Measurements from ENCODE around the gene CD36. TPM values are rescaled to one million over a fixed set of nuclear protein-coding genes. Genes with fewer than 3 reads are reported as not detected.
A peak's percentile ranks its signal among the peaks of the same experiment; 100 is the strongest.
"Not testable (repeated sequence)": the region's sequence is repeated elsewhere in the genome, so short reads cannot be mapped to it uniquely, and the experiment has no call there.

The CD36 gene
- total RNA-seq, 1 donor from 2014 or later: 38.8 TPM

DNA sequence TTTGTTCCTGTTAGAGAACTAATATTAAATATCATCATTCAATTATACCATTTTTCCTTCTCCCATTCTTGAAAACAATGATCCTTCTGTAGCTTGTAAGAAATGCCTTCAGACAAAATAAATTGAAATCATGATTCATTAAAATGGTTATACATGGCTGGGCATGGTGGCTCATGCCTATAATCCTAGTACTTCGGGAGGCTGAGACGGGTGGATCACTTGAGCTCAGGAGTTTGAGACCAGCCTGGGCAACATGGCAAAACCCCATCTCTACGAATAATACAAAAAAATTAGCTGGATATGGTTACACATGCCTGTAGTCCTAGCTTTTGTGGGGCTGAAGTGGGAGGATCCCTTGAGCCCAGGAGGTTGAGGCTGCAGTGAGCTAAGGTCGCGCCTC lies 13.0 kb downstream of the CD36 start:
- DNase-seq (ENCODE audit: low read depth): no peak

DNA sequence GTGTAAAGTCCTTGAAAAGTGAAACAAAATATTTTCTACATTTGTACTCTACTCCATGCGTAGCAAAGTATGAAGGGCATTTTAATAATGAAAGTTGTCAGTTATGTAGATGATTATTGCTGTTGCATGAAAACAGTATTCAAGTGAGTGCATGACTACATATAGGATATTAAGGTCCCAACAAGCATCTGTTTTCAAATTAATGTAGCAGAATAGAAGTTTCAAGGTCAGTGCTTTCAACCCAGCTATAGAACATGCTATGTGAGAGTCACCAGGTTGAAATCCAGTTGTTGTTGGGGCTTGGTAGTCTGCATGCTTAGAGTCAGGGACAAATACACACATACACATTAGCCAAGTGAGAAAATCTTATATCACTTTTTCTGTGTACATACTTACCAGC lies 14.8 kb downstream of the CD36 start:
- no peak for DNase-seq (ENCODE audit: low read depth)

DNA sequence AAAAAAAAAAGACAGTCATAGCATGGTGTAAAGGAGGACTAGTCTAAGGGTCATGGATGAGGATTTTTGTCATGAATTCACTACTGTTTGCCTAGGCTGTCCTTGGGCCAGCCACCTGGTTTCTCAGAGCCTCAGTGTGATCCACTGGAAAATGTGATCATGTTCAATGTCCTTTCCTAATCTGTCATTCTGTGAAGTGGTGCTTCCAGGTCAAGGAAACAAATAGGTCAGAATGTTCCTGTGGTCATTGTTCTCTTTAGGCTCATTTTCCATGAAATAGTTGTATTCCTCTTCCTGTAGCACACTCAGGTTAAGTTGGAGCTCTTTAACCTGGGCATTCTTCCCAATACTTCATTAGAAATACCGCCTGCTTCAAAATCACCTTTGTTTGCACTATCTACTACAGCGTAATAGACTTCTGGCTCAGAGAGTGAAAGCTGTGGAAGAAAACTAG lies 16.5 kb downstream of the CD36 start:
- no peak for DNase-seq (ENCODE audit: low read depth)

DNA sequence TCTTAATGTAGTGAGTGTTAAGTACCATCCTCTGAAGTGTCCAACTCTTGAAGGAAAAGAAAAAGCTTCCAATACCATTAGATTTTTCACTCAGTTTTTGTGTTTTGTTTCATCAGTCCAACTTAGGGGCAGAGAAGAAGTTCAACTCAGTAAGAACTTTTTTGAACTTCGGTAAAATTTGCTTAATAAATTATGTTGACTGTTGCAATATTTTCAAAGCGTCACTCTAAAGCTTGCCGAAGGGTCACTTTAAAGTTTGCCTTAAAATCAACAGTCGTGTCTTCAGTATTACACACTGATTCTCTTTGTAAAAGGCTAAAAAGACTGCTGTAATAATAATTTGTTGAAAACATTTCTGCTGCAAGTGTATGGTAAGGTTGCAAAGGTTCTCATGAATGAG lies 17.6 kb downstream of the CD36 start:
- no peak for DNase-seq (ENCODE audit: low read depth)

DNA sequence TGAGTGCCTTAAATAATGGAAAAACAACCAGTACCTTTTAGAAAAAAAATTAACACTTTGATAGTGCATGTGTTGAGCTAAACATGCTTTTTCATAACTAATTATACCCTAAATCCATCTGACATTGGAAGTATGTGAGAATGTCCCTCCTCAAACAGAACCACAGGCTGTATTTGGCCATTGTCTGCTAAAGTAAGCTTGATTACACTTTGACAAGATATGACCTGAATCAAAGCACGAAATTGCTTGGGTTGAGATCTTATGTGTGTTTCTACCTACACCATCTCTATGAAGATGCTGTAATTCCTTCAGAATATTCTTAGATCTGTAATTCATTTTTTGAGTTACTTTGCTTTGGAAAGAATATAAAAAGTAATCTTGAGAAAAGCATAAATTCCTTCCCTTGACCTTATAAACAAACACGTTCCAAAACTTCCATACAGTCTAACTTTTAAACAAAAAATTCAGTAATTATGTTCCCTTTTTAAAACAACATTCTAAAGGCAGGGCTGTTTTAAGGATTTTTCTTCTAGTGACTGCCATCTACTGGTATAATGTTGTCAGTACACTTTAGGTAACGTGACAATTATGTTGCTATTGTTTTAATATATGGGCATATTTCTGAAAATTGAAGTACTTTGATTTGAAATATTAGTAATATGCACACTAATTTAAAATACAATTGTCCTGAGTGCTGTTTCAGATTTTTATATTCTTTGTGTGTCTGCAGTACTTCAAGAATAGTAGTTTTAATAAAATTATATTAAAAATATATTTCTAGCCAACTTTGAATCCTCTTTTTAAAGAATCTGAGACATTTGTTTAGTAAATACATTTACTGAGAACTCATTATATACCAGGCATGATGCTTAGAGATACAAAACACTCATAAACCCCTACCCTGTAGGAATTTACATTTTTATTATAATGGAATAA lies 20.9 kb downstream of the CD36 start:
- peak; percentile 51 for DNase-seq (ENCODE audit: low read depth)

DNA sequence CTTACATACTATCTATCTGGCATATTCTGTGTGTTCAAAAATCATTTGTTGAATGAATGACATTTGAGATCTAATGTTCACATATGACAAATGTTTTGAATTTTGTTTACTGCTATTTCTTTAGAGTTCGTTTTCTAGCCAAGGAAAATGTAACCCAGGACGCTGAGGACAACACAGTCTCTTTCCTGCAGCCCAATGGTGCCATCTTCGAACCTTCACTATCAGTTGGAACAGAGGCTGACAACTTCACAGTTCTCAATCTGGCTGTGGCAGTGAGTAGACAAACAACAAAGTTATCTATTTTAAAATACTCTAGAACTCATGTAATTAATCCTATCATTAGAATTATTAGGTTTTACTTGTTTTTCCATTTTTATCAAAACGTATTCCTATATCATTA lies 22.5 kb downstream of the CD36 start:
- DNase-seq (ENCODE audit: low read depth): no peak

DNA sequence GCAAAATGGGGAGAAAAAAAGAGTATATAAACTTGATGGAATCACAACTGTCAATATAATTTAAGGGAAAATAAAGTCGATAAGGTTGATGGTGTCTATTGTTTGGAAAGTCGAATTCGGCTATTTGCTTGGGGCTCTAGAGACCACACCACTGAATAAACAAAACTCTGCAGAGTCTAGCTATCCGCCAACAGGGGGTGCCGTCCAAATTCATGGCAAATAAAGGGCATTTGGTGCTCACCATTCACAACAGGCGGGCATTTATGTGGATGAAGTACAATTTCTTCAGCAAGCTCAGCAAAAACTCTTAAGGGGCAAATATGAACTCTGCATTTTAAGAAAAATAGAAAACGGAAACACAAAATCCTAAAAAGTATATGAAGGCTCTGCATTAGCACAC lies 23.3 kb downstream of the CD36 start:
- DNase-seq (ENCODE audit: low read depth): no peak

DNA sequence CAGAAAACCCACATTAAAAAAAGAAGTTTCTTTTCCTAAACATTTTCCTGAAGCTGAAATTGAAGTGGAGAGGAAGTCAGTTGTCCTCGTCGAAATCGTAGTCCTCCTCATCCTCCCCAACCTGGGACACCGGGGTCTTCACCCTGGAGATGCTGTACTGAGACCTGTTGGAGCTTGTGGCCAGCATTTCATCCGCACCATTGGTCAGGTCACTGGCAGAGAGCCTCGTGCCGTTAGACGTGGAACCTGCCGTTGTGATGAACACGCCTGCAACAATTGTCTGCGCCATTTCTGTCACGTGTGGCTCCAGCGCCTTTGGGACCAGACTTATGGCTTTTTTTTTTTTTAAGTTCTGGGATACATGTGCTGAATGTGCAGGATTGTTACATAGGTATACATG lies 23.8 kb downstream of the CD36 start:
- DNase-seq (ENCODE audit: low read depth): no peak

DNA sequence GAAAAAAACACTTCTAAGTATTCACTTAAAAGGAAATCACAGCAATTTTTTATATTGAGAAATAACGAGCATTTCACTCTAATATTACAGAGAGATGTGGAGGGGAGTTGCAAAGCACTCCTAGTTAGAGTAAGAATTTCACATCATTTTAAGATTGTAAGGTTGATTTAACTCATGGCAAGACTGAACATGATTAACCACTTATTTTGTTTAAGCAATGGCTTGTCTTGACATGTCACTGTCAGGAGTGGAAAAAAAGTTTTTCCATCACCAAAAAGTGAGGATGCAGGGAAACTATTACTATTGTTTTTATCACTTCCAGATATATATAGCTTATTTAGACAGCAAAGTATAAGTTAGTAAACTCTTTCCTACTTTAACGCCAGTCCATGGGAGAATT lies 27.1 kb downstream of the CD36 start:
- DNase-seq (ENCODE audit: low read depth): no peak

DNA sequence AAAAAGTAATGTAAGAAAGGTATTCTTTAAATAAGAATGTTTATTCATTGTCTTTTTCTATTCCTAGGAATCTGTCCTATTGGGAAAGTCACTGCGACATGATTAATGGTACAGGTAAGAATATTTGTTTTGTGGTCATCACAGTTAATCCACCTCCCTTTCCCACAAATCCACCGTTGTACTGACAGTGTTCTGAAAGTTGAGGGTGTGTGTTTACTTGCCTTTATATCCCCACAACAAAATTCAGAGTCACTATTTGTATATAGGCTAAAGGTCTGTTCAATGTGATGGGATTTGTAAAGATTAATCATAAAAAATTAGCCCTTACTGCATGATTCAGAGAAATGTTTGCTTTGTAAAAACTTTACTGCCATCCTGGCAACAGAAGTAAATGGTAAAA lies 27.9 kb downstream of the CD36 start:
- DNase-seq (ENCODE audit: low read depth): no peak

DNA sequence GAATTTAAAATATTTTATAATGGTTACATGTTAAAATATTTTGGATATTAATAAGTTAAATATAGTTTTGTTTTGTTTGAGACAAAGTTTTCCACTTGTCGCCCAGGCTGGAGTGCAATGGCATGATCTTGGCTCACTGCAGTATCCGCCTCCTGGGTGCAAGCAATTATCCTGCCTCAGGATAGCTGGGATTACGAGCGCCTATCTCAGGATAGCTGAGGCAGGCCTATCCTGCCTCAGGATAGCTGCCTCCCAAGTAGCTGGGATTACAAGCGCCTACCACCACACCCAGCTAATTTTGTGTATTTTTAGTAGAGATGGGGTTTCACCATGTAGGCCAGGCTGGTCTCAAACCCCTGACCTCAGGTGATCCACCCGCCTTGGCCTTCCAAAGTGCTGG lies 30.9 kb downstream of the CD36 start:
- DNase-seq (ENCODE audit: low read depth): not testable (repeated sequence)

DNA sequence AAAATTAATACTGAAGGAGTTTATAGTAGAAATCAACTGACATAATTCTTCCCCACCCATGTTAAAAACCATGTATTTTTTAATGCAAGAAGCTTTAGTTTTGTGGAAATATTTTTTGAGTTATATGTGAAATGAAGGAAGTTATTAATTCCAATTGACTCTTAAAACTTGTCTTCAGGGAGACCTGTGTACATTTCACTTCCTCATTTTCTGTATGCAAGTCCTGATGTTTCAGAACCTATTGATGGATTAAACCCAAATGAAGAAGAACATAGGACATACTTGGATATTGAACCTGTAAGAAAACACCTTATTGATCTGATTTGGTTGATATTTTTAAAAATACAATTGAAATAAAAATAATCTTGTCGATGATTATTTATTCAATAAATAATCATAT lies 33.3 kb downstream of the CD36 start:
- DNase-seq (ENCODE audit: low read depth): no peak

DNA sequence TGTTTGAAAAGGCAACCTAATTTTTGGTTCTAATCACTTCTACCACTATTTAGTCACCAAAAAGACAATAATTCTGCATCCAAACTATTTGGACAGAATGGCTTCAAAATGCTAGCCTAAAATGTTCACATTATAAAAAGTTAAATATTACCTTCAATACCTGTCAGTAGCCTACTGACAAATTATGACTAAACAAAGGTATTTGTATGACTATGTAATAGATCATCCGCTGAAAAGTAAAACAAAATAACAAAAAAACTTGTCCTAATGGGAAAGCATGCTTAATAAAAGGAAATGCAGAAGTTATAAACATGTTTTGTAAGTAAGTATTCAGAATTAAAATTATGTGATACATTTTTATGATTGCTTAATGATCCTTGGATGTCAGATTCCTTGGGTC lies 36.6 kb downstream of the CD36 start:
- no peak for DNase-seq (ENCODE audit: low read depth)

DNA sequence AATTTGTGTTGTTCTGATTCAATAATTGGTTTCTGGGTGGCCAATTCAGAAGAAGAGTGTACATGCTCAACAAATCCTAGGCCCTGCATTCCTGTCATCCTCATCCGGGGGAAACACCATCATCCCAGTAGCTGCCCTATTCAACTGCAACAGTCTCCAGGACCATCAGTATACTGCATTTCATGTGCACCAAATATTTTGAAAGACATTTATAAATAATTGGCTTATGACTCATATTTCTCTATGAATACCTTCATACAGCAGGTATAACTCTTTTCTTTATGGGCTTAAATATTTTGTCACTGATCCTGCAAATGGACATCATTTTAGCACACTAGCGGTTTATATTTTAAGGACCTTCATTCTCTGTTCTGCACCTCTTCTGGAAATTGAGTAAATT lies 38.0 kb downstream of the CD36 start:
- DNase-seq (ENCODE audit: low read depth): no peak

DNA sequence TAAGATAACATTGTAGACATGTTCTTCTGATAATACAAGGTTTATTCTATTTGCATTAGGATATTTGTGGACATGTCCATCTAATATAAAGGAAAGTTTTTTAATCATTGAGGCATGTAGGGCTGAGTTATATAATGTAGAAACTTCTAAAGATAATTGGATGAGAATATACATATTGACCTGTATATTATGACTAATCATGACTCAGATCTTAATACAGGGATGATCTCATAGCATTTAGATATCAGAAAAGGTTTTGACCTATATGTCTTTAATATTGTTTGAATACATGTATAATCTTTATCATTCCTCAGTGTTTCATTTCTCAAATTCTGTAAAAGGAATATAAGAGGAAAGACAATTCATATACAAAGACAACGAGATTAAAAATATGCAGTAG lies 39.2 kb downstream of the CD36 start:
- DNase-seq (ENCODE audit: low read depth): no peak

DNA sequence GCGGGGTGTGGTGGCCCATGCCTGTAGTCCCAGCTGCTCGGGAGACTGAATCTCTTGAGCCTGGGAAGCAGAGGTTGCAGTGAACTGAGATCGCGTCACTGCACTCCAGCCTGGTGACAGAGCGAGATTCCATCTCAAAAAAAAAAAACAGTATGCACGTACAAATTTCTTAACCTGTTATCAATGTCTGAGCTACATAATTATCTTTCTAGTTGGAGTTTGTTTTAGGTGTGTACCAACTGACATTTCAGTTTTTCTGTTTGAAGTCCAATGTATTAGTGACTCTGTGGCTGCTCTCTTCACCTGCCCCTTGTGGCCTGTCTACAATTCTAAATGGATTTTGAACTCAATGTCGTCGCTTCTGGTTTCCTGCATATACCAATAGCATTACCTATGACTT lies 40.3 kb downstream of the CD36 start:
- DNase-seq (ENCODE audit: low read depth): peak; percentile 26

DNA sequence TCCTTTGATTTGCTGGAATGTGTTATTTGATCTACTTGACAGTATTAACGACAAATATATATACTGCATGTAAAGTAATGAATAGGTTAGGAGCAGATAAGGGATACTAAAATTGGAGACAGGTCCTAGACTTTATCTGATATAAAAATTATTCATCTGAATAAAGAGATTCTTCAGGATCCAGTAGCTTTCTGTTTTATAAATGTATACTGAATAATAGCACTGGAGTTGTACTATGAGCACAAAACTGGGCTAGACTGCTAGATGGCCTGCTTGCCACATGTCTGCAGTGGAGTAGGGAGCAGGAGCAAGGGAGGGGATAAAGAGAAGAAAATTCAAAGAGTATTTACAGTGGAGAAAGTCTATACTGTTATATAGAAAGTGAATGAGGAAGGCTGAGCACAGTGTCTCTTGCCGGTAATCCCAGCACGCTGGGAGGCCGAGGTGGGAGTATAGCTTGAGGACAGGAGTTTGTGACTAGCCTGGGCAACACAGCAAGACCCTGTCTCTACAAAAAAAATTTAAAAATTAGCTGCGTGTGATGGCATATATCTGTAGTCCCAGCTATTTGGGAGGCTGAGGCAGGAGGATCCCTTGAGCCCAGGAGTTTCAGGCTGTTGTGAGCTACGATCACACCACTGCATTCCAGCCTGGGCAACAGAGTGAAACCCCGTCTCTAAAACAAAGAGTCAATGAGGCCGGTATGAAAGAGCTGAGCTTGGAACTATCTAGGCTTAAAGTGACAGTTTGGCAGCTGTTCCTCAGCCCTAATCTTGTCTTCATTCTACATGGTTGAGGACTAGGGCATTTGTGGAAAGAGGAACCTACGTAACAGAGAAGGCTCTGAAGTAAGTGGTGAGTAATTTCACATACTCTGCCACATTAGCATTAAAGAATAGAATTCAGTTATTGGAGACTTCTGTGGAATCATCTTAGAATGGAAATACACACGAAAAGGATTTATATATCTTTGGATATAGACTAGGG lies 41.8 kb downstream of the CD36 start:
- peak; percentile 32 for DNase-seq (ENCODE audit: low read depth)

DNA sequence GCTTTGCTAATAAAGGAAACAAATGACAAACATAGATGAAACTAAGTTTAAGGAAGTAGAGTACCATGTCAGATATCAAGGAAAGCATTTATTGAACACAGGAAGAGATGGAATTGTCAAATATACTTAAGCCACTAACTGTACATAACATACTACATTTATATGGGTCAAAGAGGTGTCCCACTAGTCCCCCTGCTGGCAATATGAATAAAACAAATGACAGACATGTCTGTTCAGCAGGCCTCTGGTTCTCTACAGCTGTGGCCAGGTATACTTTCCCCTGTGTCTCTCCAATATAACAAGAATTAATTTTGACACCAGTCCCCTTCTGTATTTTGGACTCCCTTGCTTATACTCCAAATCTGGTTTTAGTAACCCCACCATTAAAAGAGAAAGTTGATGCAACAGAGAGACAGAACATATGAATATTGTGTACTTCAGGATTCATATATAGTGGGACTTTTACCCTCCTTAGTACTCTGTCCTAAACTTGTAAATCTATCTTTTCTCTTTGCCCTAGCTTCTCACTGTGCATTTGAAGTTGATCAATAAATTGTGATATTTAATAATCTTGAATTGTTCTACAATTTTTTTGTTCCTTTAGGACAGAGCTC lies 42.9 kb downstream of the CD36 start:
- peak; percentile 54 for DNase-seq (ENCODE audit: low read depth)

DNA sequence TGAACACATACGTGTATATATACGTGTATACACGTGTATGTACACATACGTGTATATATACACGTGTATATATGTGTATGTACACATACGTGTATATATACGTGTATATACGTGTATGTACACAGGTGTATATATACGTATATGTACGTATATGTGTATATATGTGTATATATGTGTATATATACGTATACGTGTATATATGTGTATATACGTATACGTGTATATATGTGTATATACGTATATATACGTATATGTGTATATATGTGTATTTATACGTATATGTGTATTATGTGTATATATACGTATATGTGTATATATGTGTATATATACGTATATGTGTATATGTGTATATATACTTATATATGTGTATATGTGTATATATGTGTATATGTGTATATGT lies 44.3 kb downstream of the CD36 start:
- no peak for DNase-seq (ENCODE audit: low read depth)

DNA sequence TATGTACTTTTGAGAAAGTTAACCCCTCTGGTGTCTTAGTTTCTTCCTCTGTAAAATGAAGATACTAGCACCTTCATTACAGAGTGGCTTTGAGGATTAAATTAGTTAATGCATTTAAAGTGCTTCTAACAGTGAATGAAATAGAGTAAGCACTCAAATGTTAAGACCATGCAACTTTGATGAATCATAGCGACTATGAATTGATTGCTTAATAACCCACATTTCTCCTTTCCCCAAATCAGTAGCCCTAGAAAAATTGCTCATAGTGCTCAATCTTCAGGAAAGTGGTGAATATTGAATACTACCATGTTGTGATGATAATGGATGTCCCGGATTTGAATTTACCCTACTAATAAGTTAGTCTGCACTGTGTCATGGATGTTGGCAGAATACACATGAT lies 48.1 kb downstream of the CD36 start:
- no peak for DNase-seq (ENCODE audit: low read depth)

DNA sequence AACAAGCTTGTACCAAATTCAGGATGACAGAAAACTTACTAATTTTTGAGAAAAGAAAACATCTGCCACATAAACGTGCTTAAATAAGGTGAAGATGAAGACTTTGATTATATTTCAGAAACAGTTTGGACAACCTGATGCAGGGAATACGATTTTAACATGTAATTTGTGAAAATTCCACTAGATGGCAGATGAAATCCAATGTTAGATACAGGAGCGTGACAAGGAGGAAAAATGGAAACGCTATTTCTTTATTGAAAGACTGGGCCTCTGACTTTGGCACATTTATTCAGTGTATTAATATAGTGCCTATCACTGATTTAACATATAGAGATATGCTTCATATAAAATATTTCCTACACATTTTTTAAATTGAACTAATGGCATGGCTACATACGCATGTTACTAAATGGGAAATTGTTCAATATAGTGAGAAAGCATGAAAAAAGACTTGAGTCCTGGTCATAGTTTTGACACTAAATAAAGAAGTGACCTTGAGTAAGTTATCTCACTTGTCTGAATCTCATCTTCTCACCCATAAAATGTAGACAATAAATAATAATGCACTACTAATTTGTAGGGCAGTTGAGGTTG lies 60.7 kb downstream of the CD36 start:
- peak; percentile 81 for DNase-seq (ENCODE audit: low read depth)

Measured in myocyte (in vitro differentiated cells).